ENCODE data around the gene WASF3. TPM values are rescaled to one million over a fixed set of nuclear protein-coding genes. Genes with fewer than 3 reads are reported as not detected.

Gene WASF3
- total RNA-seq, 1 donor from 2014 or later: 187 TPM

DNA sequence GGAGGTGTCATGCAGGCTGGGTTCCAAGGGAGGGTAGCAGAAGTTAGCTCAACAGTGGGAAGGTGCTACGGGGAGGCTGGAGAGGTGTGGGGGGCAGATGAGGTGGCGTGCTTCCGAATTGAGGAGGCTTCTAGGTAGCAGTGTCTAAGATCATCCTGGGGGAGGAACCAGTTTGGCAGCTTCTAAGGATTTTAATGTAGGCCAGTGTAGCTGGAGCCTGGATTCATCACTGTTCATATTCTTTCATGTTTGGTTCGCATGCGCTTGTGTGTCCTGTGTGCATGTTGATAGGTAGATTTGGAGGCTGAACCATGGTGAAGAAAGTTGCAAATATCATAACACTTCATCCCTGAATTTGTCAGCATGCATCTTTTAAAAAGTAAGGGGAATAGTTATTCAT lies 116.4 kb downstream of the WASF3 start:
- Mint-ChIP-seq H3K36me3 (ENCODE audit: insufficient read depth) (peaks cover 32% of the 10 kb centered on the region), H3K4me3 (ENCODE audit: low read depth) (no peak overlapping the region), H3K27ac (peak overlapping the region; percentile 53), H3K4me1 (ENCODE audit: low read depth) (peaks cover 5% of the 10 kb centered on the region), H3K27me3 (no peaks in the 10 kb centered on the region), H3K9me3 (ENCODE audit: low read depth) (no peaks in the 10 kb centered on the region)
- no peak for DNase-seq (ENCODE audit: low spot score, unreplicated experiment)
- TF ChIP-seq, protein P1, sequence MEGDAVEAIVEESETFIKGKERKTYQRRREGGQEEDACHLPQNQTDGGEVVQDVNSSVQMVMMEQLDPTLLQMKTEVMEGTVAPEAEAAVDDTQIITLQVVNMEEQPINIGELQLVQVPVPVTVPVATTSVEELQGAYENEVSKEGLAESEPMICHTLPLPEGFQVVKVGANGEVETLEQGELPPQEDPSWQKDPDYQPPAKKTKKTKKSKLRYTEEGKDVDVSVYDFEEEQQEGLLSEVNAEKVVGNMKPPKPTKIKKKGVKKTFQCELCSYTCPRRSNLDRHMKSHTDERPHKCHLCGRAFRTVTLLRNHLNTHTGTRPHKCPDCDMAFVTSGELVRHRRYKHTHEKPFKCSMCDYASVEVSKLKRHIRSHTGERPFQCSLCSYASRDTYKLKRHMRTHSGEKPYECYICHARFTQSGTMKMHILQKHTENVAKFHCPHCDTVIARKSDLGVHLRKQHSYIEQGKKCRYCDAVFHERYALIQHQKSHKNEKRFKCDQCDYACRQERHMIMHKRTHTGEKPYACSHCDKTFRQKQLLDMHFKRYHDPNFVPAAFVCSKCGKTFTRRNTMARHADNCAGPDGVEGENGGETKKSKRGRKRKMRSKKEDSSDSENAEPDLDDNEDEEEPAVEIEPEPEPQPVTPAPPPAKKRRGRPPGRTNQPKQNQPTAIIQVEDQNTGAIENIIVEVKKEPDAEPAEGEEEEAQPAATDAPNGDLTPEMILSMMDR (IDR thresholded peaks at IDR 0.05; ENCODE audit: unreplicated experiment): no peak

DNA sequence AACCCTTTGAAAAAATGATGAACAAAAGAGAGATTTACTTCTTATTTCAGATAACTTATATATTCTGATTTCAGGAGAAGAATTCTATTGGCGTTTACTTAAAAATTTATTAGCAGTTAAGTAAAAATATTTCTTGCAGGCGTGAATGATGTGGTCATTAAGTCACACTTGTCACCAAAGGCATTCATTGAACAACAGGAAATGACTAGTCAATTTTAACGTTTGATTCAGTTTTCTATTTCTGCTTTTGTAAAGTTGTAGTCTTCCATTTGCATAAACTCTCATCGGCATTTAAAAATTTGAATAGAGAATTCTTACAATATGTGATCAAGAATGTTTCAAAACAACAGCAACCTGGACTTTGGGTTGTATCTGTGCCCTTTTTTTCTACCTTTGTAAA lies 119.7 kb downstream of the WASF3 start:
- no peak overlapping the region for H3K4me3 Mint-ChIP-seq (ENCODE audit: low read depth)
- H3K4me1 Mint-ChIP-seq (ENCODE audit: low read depth): peaks cover 7% of the 10 kb centered on the region
- H3K27me3 Mint-ChIP-seq: no peaks in the 10 kb centered on the region
- H3K27ac Mint-ChIP-seq: no peak overlapping the region
- no peak for DNase-seq (ENCODE audit: low spot score, unreplicated experiment)
- TF ChIP-seq, protein P1 (IDR thresholded peaks at IDR 0.05; ENCODE audit: unreplicated experiment): no peak
- no peaks in the 10 kb centered on the region for H3K9me3 Mint-ChIP-seq (ENCODE audit: low read depth)
- H3K36me3 Mint-ChIP-seq (ENCODE audit: insufficient read depth): peaks cover 40% of the 10 kb centered on the region

DNA sequence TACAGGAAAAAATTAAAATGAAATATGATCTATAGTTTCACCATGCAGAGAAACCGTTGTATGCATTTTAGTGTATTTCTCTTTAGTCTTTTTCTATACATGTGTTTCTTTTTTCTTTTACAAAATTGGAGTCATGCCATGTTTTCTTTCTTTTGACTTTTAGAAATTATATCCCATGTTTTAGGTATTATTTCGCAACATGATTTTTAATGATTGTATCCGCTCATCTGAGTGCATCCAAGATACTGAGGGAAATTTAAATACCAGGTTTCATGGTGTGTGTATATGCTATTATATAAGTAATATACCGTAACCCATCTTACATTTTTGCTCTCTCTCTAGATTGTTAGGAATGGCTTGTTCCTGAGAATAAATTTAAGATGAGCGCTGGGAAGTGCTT lies 120.8 kb downstream of the WASF3 start:
- Mint-ChIP-seq H3K4me1 (ENCODE audit: low read depth) (peaks cover 6% of the 10 kb centered on the region), H3K4me3 (ENCODE audit: low read depth) (no peak overlapping the region), H3K36me3 (ENCODE audit: insufficient read depth) (peaks cover 43% of the 10 kb centered on the region), H3K9me3 (ENCODE audit: low read depth) (no peaks in the 10 kb centered on the region), H3K27ac (no peak overlapping the region), H3K27me3 (no peaks in the 10 kb centered on the region)
- TF ChIP-seq, protein P1 (IDR thresholded peaks at IDR 0.05; ENCODE audit: unreplicated experiment): no peak
- DNase-seq (ENCODE audit: low spot score, unreplicated experiment): no peak

GRCh38 chr13:26678796-26679195 lies 121.3 kb downstream of the WASF3 start:
- no peak for DNase-seq (ENCODE audit: low spot score, unreplicated experiment)
- Mint-ChIP-seq H3K36me3 (ENCODE audit: insufficient read depth) (peaks cover 41% of the 10 kb centered on the region), H3K4me1 (ENCODE audit: low read depth) (peaks cover 4% of the 10 kb centered on the region), H3K27me3 (no peaks in the 10 kb centered on the region), H3K9me3 (ENCODE audit: low read depth) (no peaks in the 10 kb centered on the region), H3K27ac (peak overlapping the region; percentile 5), H3K4me3 (ENCODE audit: low read depth) (no peak overlapping the region)
- TF ChIP-seq, protein P1 (IDR thresholded peaks at IDR 0.05; ENCODE audit: unreplicated experiment): no peak

DNA sequence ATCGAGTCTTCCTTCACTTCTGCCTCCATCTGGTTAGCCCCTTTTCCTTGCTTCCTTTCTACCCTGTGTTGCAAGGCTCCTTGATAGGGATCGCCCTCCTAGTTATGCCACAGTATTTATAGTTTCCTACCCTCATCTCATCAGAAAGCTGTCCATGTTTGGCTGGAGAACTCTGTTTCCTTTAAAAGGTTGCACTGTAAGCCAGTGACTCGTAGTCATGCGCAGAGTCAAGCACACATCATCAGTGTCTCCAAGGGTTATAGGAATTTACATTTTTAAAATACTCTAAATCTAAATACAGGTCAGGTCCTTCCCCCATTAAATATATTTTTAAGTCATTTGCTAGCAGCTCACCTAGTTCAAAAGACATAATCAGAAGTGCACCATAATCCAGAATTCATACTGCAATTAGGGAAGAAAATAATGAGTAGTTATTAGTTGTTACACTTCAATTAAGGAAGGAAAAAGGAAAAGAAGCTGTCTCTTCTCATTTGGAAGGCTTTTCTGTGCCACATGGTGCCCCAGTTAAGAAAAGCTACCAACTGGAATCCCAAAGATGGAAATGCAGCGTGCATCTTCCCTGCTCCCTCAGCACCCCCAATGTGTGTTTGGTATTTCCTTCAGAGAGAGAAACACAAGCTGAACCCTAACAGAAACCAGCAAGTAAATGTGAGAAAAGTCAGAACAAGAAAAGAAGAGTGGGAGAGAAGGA lies 122.1 kb downstream of the WASF3 start:
- peaks cover 44% of the 10 kb centered on the region for H3K36me3 Mint-ChIP-seq (ENCODE audit: insufficient read depth)
- DNase-seq (ENCODE audit: low spot score, unreplicated experiment): no peak
- peaks cover 2% of the 10 kb centered on the region for H3K4me1 Mint-ChIP-seq (ENCODE audit: low read depth)
- H3K9me3 Mint-ChIP-seq (ENCODE audit: low read depth): no peaks in the 10 kb centered on the region
- H3K27me3 Mint-ChIP-seq: no peaks in the 10 kb centered on the region
- H3K27ac Mint-ChIP-seq: peak overlapping the region; percentile 5
- no peak overlapping the region for H3K4me3 Mint-ChIP-seq (ENCODE audit: low read depth)
- TF ChIP-seq, protein P1 (IDR thresholded peaks at IDR 0.05; ENCODE audit: unreplicated experiment): no peak
